Activated CD4-positive, CD25-positive, alpha-beta regulatory T cell (primary cell): Measurements from ENCODE around the gene FBXL4.

Experiments
- DNase-seq, 4 experiments: peaks; one replicate each; lab custom pipeline; 2025; lab: John Stamatoyannopoulos, UW

Gene FBXL4

GRCh38 chr6:98838975-98839374, 108.8 kb downstream of the FBXL4 start:
- DNase-seq = no peak

DNA sequence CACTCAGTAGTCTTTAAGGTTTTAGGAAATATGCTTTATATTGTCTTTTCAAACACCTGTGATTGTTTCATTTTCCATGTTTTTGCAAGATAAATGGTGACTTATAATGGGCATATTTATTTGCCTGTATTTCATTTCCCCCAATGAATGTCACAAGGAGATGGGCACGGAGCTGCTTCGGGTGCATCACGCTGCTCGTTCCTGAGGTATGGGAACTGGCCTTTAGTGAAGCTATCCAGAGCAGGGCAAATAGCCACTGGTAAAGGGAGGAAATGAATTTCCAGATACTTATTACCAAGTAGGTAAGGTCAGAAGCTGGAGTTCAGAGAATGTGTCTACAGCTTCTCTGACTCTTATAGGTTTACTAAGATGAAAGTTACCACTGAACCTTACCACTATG, 109.7 kb downstream of the FBXL4 start:
- DNase-seq = no peak

DNA sequence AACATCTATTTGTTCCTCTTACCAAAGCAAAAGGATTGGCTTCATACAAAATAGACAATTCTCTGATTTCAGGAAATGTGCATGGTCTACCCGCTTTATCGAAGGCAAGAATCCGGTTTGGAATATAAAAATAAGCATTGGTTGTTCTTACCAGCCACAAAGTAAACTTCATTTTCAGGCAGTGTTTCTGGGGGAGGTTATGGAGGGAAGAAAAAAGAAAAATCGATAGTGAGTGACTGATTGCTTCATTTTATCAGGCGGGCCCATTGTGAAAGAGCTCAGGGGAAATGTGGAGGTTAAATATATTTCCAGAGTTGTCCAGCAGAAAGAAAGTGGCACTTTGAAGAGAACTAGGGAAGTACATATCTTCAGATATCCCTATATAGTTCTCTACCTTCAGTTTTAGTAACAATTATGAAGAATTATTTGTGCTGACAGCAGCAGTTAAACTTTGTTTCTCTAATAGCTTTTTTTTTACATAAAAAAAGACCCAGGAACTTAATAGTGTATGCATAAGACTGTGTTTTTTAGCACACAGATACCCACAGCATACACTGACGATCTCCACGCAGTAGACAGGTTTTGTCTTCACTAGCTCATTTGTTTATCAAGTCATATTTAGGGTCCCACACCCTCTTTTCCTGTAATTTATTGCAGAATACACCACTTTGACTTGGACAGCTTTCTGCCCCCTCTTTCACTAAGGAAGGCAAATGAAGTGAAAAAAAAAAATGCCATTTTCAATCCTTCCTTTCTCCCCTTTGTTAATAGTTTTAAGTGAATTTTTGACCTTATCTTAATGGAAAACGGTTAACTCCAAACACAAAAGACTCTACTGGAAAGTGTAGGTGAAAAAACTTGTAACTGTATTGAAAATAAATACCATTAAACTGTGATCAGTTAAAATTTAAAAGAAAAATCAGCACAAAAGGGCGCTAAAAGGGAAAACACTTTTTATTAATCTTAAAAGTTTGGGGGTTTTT, 110.5 kb downstream of the FBXL4 start:
- no peak for DNase-seq

DNA sequence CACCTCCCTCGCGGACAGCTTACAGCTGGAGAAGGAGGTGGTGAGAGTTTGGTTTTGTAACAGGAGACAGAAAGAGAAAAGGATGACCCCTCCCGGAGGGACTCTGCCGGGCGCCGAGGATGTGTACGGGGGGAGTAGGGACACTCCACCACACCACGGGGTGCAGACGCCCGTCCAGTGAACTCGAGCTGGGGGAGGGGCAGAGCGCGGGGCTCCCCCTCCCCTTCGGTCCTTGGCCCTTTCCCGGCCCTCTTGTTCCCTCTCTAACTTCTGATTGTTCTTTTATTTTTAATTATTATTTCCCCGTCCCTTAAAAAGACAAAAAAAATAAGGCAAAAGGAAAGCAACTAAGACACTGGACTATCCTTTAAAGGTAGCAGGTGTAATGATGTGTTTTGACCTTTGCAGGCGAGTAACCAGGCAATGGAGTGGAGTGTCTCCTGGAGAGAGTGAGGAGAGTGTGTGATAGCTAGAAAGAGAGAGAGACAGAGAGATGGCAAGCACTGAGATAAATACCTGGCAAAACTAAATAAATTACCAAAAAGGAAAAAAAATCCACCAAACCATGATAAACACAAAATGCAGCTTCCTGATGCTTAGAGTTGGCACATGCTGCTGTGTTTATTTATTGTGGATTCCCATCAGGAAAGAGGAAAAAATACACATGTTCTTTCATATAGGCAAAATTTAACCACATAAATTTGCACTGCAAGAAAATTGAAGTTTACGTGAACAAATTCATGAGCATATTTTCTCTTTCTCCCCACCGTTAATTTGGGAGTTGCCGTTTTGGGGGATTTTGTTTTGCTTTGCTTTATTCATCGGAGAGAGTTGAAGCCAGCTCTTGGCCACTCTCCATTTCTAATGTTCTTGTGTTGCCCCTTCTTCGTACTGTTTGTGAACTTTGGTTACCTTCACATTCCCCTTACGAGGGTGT, 111.5 kb downstream of the FBXL4 start:
- no peak for DNase-seq

DNA sequence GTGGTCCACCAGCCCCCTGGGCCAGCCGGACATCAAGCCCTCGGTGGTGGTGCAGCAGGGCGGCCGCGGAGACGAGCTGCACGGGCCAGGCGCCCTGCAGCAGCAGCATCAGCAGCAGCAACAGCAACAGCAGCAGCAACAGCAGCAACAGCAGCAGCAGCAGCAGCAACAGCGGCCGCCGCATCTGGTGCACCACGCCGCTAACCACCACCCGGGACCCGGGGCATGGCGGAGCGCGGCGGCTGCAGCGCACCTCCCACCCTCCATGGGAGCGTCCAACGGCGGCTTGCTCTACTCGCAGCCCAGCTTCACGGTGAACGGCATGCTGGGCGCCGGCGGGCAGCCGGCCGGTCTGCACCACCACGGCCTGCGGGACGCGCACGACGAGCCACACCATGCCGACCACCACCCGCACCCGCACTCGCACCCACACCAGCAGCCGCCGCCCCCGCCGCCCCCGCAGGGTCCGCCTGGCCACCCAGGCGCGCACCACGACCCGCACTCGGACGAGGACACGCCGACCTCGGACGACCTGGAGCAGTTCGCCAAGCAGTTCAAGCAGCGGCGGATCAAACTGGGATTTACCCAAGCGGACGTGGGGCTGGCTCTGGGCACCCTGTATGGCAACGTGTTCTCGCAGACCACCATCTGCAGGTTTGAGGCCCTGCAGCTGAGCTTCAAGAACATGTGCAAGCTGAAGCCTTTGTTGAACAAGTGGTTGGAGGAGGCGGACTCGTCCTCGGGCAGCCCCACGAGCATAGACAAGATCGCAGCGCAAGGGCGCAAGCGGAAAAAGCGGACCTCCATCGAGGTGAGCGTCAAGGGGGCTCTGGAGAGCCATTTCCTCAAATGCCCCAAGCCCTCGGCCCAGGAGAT, 112.4 kb downstream of the FBXL4 start:
- DNase-seq = no peak

DNA sequence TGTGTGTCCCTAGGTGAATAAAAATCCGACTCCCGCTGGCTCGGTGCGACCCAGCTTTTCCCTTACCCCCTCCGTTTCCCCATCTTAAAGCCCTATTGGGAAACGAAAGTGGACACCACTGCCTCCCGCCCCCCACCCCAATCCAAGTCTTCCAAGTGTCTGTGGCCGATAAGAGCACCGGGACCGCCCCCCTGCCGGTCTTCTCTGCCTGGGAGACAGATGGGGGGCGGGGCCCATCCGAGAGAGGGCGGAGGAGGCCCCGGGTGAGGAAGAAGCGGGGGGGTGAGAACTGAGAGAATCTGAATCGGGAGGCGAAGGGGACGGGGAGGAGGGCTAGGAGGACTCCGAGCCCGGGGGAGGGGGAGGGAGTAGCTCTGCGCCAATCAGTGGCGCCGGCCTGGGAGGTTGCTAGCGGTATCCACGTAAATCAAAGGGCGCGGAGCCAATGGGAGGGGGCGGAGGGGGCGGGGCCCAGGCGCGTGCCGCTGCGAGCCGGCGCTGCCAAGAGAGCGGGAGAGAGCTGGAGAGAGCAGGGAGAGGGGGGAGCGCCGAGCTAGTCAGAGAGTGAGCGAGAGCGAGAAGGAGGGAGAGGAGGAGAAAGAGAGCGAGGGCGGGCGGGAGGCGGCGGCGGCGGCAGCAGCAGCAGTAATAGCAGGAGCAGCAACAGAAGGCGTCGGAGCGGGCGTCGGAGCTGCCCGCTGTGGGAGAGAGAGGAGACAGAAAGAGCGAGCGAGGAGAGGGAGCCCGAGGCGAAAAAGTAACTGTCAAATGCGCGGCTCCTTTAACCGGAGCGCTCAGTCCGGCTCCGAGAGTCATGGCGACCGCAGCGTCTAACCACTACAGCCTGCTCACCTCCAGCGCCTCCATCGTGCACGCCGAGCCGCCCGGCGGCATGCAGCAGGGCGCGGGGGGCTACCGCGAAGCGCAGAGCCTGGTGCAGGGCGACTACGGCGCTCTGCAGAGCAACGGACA, 113.4 kb downstream of the FBXL4 start, which contains the start of gene POU3F2:
POU3F2 (plus strand) TSS at position 515 of the 972 bp plus-strand sequence; CDS start at position 815, 300 bp downstream.
- DNase-seq = peak; percentile 25 to 44 (median 31)

DNA sequence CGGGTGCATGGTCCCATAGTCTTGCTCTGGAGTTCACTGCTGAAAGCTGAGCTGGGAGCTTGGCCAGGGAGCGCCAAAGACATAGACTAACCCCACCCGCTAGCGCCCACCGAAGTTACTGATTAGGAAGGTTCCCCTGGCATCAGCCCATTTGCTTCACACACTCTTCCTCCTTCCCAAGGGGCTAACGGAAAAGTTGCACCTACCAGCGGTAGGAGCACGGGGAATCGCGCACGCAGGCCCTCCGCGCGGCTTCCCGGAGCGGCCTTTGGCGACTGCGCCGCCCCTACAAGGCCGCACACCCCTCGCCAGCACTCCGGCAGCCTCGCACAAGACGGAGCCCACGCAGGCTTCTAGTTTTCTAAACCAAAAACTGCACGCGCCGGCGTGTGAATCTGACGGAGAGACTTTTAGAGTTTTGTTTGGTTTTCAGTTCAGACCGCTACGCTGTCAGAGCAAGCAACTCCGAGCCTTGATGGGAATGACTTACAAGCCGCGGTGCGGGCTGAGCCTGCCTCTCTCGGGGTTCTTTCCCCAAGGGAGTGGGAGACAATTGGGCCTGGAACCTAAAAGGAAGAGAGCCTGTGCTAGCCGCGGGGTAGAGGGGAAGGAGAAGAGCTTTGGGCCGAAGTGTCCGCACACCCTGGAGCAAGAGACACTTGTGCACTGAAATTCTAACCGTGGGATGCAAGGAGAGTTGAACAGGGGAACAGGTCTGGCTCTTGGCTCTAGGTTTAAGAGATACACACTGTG, 114.3 kb downstream of the FBXL4 start:
- DNase-seq = no peak

GRCh38 chr6:98833057-98833306, 114.8 kb downstream of the FBXL4 start:
- no peak for DNase-seq

- no peak for DNase-seq
These were observed 115.3 kb downstream of the FBXL4 start for GRCh38 chr6:98832284-98833056.

GRCh38 chr6:98831959-98832283, 115.8 kb downstream of the FBXL4 start:
- DNase-seq = no peak

DNA sequence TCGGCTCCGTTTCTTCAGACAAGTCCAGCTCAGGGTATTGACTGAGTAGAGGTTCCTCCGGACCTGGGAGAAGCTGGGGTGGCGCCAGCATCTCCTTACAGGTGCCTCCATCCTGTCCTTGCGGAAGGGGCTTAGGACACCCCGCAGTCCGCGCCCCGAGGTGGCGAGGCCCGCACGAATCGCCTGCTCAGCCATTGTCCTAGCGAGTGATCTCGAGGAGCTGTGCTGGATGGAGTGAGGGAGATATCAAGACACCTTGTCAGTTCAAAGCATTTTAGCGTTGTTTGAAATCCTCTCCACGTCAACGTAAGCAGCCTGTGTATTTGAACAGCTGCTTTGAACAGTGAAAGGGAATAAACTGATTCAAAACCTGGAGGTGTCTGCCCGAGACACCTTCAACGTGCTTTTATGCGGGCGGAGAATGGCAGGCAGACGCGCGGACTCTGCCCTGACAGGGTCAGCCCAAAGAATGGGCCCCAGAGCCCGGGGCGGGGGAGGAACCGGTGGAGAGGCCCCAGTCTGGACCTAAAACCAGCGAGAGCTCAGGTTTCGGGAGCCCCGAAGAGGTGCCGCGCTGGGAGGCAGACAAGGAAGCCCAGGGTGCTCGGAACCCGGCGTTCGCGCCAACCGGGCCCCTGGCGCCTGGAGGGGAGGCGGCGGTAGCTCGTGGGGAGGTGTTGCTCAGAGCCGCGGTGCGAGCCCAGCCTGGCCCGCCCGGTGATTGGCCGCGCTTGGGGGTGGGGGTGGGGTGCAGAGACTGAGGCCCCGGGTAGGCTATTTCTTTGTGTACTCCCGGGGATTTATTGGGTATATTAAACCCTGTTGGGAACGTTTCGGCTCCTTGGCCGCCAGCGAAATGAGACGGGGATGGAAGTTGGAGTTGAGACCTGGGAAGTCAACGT, 116.4 kb downstream of the FBXL4 start:
- DNase-seq = no peak

DNA sequence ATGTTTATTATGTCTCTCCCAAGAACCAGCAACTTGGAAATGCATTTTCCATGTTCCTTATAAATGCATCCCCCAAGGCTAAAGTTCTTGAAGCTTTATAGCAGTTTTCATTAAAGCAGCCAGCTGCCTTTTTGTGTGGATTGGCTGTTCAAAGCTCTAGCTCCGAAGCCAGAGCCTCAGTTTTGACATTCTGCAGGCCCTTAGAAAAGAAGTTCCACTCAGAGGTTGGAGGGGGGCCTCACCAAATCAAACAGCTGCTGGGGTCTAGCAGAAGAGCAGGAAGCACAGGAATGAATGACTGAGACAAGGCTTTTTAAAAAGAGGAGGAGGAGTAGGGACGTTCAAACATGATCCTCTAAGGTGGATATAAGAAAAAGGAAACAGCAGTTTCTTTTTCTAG, 117.6 kb downstream of the FBXL4 start:
- DNase-seq = no peak

GRCh38 chr6:98828941-98829411, 118.8 kb downstream of the FBXL4 start:
- no peak for DNase-seq

DNA sequence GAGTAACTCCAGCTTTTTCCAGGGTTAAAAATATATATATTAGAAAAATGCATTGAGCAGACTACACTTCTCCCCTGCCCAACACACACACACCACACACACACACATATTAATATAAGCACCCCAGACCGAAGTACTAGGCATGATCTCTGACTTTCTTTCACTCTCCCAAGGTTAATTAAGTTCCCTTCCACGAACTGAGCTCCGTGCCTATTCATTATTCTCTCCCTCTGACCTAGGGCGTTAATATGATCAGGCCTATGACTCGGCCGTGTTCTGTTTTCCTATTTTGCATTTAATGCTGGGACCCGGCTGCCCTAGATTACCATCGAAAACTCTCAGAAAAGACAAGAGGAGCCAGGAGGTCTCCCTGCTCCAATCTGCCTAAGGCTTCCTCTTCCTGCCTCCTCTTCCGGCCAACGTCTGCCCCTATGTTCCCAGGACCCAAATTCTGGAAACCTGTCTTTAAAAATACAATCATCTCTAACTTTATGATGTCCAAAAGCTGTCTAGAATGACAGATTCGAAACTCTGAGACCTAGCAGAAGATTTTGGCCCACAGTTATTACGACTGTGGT, 119.4 kb downstream of the FBXL4 start:
- DNase-seq = no peak

DNA sequence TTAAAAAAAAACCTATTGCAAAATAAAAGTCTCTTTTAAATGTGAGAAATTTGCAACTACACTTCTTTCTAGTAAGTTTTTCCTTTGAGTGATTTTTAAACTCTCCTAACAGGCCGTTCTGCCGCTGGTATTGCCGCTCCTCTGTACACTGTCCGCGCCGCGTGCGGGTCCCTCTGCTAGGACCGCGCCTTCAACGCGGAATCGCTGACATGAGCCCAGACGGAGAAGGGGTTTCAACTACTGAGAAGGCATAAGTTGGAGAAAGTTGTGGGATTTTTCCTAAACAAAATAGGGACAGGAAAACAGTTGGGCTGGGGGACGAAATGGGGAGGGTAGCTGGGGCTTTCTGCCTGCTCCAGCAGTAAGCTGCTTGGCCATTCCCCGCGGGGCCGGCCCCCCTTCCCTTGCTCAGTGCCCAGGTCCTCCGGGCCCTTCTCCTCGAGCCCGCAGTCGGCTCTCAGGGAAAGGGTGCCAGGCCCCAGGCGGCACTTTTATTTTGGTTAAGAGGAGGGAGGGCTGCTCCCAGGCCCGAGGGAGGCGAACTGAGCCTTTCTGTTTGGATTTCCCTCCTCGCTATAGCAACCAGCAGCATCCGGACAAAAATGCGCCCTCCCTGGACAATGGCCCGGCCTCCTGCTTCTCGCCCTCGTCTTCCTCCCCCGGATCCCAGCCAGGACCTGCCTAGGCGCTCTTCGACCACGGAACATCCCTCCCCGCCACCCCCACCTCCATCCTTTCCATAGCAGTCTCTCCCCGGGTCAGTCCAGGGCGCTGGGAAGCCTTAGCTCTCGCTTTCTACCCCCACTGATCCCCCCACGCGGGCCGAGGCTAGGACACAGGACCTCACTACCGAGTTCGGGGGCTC, 120.2 kb downstream of the FBXL4 start:
- no peak for DNase-seq

- no peak for DNase-seq
These were observed 122.0 kb downstream of the FBXL4 start for GRCh38 chr6:98825600-98826230.
